ENCODE measurements around the gene JARID2. TPM values are rescaled to one million over a fixed set of nuclear protein-coding genes. Genes with fewer than 3 reads are reported as not detected.

Gene JARID2
- total RNA-seq, 1 donor from 2014 or later = 17.9 TPM

DNA sequence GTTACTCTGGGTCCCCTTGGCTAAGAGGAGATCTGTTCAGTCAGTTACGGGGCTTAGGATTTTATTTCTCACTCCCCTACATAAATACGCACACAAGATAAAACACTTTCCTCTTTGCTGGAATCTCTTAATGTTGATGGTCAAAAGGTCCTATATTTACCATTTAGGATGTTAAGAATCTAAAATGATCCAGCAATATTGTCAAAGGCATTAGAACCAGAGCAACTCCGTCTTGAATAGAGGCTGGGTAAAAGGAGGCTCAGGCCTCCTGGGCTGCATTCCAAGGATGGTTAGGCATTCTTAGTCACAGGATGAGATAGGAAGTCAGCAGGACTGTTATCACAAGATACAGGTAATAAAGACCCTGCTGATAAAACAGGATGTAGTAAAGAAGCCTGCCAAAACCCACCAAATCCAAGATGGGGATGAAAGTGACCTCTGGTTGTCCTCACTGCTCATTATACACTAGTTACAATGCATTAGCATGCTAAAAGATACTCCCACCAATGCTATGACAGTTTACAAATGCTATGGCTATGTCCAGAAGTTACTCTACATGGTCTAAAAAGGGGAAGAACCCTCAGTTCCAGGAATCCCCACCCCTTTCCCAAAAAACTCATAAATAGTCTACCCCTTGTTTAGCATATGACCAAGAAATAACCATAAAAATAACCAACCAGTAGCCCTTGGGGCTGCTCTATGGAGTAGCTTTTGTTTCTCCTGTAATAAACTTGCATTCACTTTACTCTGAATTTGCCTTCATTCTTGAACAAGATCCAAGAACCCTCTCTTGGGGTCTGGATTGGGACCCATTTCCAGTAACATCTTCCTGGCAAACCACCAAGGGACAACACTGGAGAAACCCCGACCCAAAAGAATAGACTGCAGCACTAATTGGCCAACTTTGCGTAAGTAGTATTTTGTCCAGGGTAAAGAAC, 309.5 kb downstream of the JARID2 start:
- no peak for DNase-seq (ENCODE audit: extremely low spot score in 2 of 2)
- intact Hi-C loops (cut with DNase I) = no loop called here
- Histone ChIP-seq H3K4me1 (peaks cover 14% of the 10 kb centered on the region), H3K27me3 (no peaks in the 10 kb centered on the region), H3K9me3 (no peaks in the 10 kb centered on the region), H3K4me3 (no peak overlapping the region), H3K36me3 (no peaks in the 10 kb centered on the region), H3K27ac (no peak overlapping the region)
- TF ChIP-seq, protein P1, sequence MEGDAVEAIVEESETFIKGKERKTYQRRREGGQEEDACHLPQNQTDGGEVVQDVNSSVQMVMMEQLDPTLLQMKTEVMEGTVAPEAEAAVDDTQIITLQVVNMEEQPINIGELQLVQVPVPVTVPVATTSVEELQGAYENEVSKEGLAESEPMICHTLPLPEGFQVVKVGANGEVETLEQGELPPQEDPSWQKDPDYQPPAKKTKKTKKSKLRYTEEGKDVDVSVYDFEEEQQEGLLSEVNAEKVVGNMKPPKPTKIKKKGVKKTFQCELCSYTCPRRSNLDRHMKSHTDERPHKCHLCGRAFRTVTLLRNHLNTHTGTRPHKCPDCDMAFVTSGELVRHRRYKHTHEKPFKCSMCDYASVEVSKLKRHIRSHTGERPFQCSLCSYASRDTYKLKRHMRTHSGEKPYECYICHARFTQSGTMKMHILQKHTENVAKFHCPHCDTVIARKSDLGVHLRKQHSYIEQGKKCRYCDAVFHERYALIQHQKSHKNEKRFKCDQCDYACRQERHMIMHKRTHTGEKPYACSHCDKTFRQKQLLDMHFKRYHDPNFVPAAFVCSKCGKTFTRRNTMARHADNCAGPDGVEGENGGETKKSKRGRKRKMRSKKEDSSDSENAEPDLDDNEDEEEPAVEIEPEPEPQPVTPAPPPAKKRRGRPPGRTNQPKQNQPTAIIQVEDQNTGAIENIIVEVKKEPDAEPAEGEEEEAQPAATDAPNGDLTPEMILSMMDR (IDR thresholded peaks at IDR 0.05) = no peak
- TF ChIP-seq POLR2AphosphoS5 (IDR thresholded peaks at IDR 0.05; ENCODE audit: insufficient read depth in 1 of 2, low read depth in 1 of 2) = no peak
- TF ChIP-seq POLR2A (IDR thresholded peaks at IDR 0.05) = no peak

DNA sequence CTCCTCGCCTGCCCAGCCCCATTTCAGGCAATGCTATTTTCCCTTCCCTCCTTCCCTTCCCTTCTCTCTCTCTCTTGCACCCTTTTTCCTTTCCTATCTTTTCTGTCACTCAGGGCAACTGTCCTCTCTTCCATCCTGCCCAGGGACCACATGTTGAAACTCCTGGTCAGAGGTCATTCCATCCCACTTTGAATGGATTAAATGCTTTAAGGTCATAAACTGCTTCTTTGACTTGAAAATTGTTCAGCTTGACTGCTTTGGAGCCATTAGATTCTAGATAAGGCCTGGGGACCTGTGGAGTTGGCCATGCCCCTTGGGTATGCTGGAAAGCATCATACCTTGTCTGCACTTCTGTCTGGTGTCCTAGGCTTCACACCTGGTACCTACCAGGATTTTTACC, 310.8 kb downstream of the JARID2 start:
- Histone ChIP-seq H3K4me3 (no peak overlapping the region), H3K9me3 (no peaks in the 10 kb centered on the region), H3K27me3 (no peaks in the 10 kb centered on the region), H3K4me1 (peaks cover 14% of the 10 kb centered on the region), H3K36me3 (no peaks in the 10 kb centered on the region), H3K27ac (no peak overlapping the region)
- intact Hi-C loops (cut with DNase I) = no loop called here
- no peak for DNase-seq (ENCODE audit: extremely low spot score in 2 of 2)
- TF ChIP-seq, protein P1 (IDR thresholded peaks at IDR 0.05) = no peak
- TF ChIP-seq POLR2AphosphoS5 (IDR thresholded peaks at IDR 0.05; ENCODE audit: insufficient read depth in 1 of 2, low read depth in 1 of 2) (no peak), POLR2A (IDR thresholded peaks at IDR 0.05) (no peak)

DNA sequence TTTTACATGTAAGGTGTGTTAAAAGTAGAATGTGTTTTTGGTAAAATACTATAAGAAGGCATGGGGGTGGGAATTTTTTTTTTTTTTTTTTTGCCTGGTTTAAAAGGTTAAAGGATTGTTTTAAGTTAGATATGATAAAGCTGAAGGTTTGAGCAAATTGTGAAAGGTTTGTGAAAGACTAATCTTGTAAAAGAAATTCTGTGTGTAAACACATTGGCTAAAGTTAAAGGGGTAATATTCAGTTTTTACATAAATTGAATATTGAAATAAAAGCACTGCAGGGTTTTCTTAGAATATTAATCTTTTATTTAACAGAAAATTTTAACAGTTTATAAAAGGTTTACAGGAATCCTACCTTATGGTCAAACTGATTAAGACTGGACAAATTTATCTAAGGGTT, 311.3 kb downstream of the JARID2 start:
- TF ChIP-seq POLR2A (IDR thresholded peaks at IDR 0.05) = no peak
- no peak for TF ChIP-seq POLR2AphosphoS5 (IDR thresholded peaks at IDR 0.05; ENCODE audit: insufficient read depth in 1 of 2, low read depth in 1 of 2)
- TF ChIP-seq, protein P1 (IDR thresholded peaks at IDR 0.05) = no peak
- DNase-seq (ENCODE audit: extremely low spot score in 2 of 2) = no peak
- intact Hi-C loops (cut with DNase I) = no loop called here
- H3K4me3 ChIP-seq = no peak overlapping the region
- H3K9me3 ChIP-seq = no peaks in the 10 kb centered on the region
- H3K36me3 ChIP-seq = no peaks in the 10 kb centered on the region
- H3K27ac ChIP-seq = no peak overlapping the region
- H3K27me3 ChIP-seq = no peaks in the 10 kb centered on the region
- H3K4me1 ChIP-seq = peaks cover 11% of the 10 kb centered on the region

DNA sequence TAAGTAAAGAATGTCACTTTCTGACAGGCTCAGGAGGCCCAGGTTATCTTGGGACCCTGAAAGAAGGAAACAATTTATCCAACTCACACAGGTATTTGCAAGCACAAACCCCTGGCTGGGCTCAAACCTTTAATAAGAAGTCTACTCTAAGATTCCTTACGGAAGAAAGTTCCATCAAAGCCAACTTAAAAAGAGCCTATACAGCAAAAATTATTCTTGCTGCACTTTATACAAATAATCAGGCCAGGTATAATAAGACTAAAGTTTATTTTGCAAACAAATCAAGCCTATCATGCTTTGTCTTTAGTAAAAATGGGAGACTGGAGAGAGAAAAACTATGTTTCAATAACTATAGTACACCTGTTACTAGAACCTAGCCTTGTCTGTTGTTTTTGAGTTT, 314.8 kb downstream of the JARID2 start:
- Histone ChIP-seq H3K4me1 (no peaks in the 10 kb centered on the region), H3K36me3 (no peaks in the 10 kb centered on the region)
- TF ChIP-seq POLR2AphosphoS5 (IDR thresholded peaks at IDR 0.05; ENCODE audit: insufficient read depth in 1 of 2, low read depth in 1 of 2) = no peak
- TF ChIP-seq, protein P1 (IDR thresholded peaks at IDR 0.05) = no peak
- no peak for TF ChIP-seq POLR2A (IDR thresholded peaks at IDR 0.05)

More for the DNA sequence above, 314.8 kb downstream of the JARID2 start:
- Histone ChIP-seq H3K4me3 (no peak overlapping the region), H3K9me3 (no peaks in the 10 kb centered on the region), H3K27me3 (no peaks in the 10 kb centered on the region), H3K27ac (no peak overlapping the region)
- no peak for DNase-seq (ENCODE audit: extremely low spot score in 2 of 2)
- intact Hi-C loops (cut with DNase I) = no loop called here
